Lower lobe of right lung (tissue), 2 donors: Measurements from ENCODE around the gene AP3S1. TPM values are rescaled to one million over a fixed set of nuclear protein-coding genes. Genes with fewer than 3 reads are reported as not detected.
A peak's percentile ranks its signal among the peaks of the same experiment; 100 is the strongest.

ENCODE experiments used
- ATAC-seq, 2 donors: fragments of 200-7000 bp; cut with Tn5 transposase; one replicate each; pipeline ENCODE4 v1.9.1; 2020 to 2022; ENCODE audit warnings: mild to moderate bottlenecking in 2 of 2, moderate library complexity in 2 of 2
- DNase-seq: peaks from one replicate; pipeline ENCODE4 v3.0.0-alpha.2; 2020
- H3K27ac ChIP-seq: fragments of 200-600 bp; one replicate; pipeline ENCODE4 v1.8.0; 2022
- H3K27me3 ChIP-seq: fragments of 200-600 bp; one replicate; pipeline ENCODE4 v1.8.0; 2022; ENCODE audit warnings: low read depth
- H3K36me3 ChIP-seq: fragments of 200-600 bp; one replicate; pipeline ENCODE4 v1.8.0; 2022; ENCODE audit warnings: mild to moderate bottlenecking
- H3K4me1 ChIP-seq: fragments of 200-600 bp; one replicate; pipeline ENCODE4 v1.8.0; 2022
- H3K4me3 ChIP-seq: fragments of 200-600 bp; one replicate; pipeline ENCODE4 v1.8.0; 2022; ENCODE audit warnings: mild to moderate bottlenecking
- H3K9me3 ChIP-seq: fragments of 200-600 bp; one replicate; pipeline ENCODE4 v1.8.0; 2022
- intact Hi-C: fragments of 100-400 bp; cut with DNase I; formaldehyde crosslinking; loops from one replicate; pipeline ENCODE4 v1.11.0; 2022
- long read RNA-seq: library from polyadenylated mRNA; unstranded; transcript quantifications from one replicate; pipeline ENCODE4 v2.0.0, GENCODE V29; 2021
- total RNA-seq: library from RNA; stranded (reverse); fragmentation: NEBNext Ultra II Directional; extraction: Animal tissue kit (Norgen Biotek cat#: 25700); gene quantifications from one replicate; pipeline ENCODE4 v1.2.1, GENCODE V29; 2021
- TF ChIP-seq, protein P1 (sequence below): fragments of 200-600 bp; IDR thresholded peaks from one replicate; pipeline ENCODE4 v1.8.0; 2022; ENCODE audit warnings: antibody characterized with exemption, mild to moderate bottlenecking
- donor health status: DM: no; HTN: yes; CAD: no; lungs with severe emphysema.

Gene AP3S1
- 69.4 TPM for total RNA-seq
- long read RNA-seq, transcript AP3S1-201 (6 exons, 1,730 nt): major isoform, 89 of 104 reads
- long read RNA-seq, partial matches to known transcripts: 2 of 104 reads
- long read RNA-seq, other reads (novel, unspliced or antisense): 13 of 104 reads

DNA sequence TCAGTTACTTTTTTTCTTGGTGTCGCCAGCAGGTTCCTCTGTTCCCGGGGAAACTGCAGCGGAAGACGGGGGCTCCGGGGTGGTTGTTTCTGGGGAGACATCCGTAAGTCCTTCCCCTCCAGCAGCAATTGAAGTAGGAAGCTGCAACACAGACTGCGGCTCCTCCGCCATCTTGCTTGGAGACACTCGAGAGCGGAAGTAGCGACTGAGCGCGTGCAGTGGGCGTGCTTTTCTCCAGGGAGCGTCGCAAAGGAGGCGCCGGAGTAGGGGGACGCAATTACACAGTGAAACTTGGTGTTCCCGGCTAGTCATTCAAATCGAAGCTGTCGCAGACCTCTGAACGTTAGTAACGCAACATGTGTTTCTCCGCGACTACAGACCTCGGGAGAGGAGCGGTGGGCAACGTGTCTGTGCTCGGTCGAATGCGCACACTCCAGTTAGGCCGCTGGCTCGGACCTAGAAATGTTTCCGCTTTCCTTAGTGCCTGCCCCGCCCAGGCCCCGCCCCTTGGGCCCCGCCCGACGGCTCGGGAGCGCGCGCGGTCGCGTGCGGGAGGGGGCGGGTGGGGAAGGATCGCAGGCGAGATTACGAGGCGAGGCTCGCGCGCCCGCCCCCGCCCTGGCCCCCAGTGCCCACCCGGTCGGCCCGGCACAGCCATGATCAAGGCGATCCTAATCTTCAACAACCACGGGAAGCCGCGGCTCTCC lies at the start of gene AP3S1, which contains the start of gene ATG12:
AP3S1 (plus strand) TSS at position 554 of the 707 bp plus-strand sequence; CDS start at position 657, 103 bp downstream.
ATG12 (minus strand) TSS at position 184 of the 707 bp plus-strand sequence; CDS start at position 171, 13 bp downstream.
- intact Hi-C loops: no loop called here
- ATAC-seq: peak; percentile 98
- peaks cover 66% of the 10 kb centered on the region for H3K4me1 ChIP-seq

DNA sequence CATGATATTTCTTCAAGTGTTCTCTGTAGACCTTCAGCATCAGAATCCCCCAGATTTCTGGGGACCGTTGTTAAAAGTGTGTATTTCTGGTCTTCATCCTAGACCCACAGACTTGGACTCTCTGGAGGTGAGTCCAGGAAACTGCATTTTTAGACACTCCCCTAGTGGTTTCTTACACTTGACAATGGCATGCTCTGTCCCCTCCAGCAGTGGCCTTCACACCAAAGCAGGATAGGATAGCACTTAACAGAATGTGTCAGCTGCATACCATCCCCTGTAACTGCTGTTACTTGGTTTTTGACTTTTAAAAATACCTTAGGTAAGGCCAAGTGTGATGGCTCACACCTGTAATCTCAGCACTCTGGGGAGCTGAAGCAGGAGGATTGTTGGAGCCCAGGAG lies 46.0 kb upstream of the AP3S1 start:
- intact Hi-C loops: no loop called here
- Histone ChIP-seq H3K4me1 (no peaks in the 10 kb centered on the region), H3K4me3 (no peak overlapping the region), H3K27me3 (no peaks in the 10 kb centered on the region), H3K27ac (no peak overlapping the region), H3K9me3 (no peaks in the 10 kb centered on the region), H3K36me3 (no peaks in the 10 kb centered on the region)
- DNase-seq (no peak), ATAC-seq (no peak)
- TF ChIP-seq, protein P1, sequence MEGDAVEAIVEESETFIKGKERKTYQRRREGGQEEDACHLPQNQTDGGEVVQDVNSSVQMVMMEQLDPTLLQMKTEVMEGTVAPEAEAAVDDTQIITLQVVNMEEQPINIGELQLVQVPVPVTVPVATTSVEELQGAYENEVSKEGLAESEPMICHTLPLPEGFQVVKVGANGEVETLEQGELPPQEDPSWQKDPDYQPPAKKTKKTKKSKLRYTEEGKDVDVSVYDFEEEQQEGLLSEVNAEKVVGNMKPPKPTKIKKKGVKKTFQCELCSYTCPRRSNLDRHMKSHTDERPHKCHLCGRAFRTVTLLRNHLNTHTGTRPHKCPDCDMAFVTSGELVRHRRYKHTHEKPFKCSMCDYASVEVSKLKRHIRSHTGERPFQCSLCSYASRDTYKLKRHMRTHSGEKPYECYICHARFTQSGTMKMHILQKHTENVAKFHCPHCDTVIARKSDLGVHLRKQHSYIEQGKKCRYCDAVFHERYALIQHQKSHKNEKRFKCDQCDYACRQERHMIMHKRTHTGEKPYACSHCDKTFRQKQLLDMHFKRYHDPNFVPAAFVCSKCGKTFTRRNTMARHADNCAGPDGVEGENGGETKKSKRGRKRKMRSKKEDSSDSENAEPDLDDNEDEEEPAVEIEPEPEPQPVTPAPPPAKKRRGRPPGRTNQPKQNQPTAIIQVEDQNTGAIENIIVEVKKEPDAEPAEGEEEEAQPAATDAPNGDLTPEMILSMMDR: no peak

More for the DNA sequence above, at the start of gene AP3S1, which contains the start of gene ATG12:
- TF ChIP-seq, protein P1: no peak
- Histone ChIP-seq H3K9me3 (no peaks in the 10 kb centered on the region), H3K27ac (peak within 1 kb of the TSS; percentile 91), H3K4me3 (peak within 1 kb of the TSS; percentile 84), H3K27me3 (no peaks in the 10 kb centered on the region), H3K36me3 (peaks cover 21% of the 10 kb centered on the region)
- DNase-seq: peak; percentile 95

DNA sequence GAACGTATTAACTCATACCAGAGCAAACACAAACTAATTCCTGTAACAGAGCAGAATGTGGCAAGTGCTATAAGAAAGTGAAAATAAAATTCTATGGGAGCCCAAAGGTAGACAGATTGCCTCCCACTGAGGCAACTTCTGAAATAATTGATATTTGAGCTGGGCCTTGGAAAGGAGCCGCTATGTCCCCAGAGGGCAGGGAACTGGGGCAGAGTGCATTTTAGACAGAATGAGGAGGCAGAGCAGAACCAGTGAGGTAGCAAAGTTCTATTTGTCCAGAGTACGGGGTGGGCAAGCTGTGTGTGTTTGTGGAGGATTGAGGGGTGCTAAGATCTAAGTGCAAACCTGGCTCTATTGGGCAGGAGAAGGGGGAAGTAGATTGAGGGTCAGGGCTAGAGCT lies 45.1 kb upstream of the AP3S1 start:
- Histone ChIP-seq H3K36me3 (no peaks in the 10 kb centered on the region), H3K4me1 (no peaks in the 10 kb centered on the region), H3K9me3 (no peaks in the 10 kb centered on the region), H3K27ac (no peak overlapping the region), H3K4me3 (no peak overlapping the region), H3K27me3 (no peaks in the 10 kb centered on the region)
- intact Hi-C loops: no loop called here
- ATAC-seq: no peak
- no peak for DNase-seq
- TF ChIP-seq, protein P1: no peak

DNA sequence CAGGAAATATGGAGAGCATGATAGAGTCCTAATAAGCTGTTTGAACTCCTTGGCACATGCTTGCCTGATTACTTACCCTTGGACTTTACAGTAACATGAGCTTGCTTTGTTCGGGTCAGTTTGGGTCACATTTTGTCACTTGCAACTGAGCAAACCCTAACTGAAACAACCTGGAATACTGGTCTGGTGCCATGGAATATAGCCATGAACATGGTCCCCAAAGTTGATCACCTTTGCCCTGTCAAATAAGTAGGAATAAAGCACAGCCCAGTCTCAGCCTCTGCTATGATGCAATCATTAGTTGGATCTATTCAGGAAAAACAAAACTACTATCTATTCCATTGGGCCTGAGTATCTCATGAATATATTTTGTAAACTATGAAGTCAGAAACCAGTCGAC lies 43.5 kb upstream of the AP3S1 start:
- TF ChIP-seq, protein P1: no peak
- no peaks in the 10 kb centered on the region for H3K36me3 ChIP-seq
- intact Hi-C loops: no loop called here
- no peaks in the 10 kb centered on the region for H3K9me3 ChIP-seq
- no peak overlapping the region for H3K27ac ChIP-seq
- no peak overlapping the region for H3K4me3 ChIP-seq
- no peaks in the 10 kb centered on the region for H3K27me3 ChIP-seq
- DNase-seq: no peak
- peak in 1 of 2 donors; percentile 18 for ATAC-seq
- H3K4me1 ChIP-seq: no peaks in the 10 kb centered on the region

DNA sequence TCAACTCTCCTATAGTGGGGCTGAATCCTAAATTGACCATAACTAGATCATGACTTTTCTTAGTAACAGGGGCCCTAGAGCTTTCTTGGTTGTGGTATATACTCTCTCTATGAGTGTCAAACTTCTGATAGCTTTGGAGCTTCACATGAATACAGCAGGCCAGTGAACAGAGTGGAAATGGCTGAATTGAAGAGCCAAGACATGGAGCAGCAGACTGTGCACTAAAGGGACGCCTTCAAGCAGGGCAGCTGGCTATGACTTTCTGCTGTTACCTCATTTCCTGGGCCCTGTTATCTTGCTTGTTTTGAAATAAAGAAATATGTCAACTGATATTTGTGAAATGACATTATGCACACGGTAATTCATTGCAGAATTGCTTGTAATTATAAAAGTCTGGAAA lies 41.6 kb upstream of the AP3S1 start:
- H3K4me3 ChIP-seq: no peak overlapping the region
- intact Hi-C loops: no loop called here
- no peak overlapping the region for H3K27ac ChIP-seq
- DNase-seq (no peak), ATAC-seq (no peak)
- TF ChIP-seq, protein P1: no peak
- H3K4me1 ChIP-seq: no peaks in the 10 kb centered on the region
- no peaks in the 10 kb centered on the region for H3K27me3 ChIP-seq
- H3K36me3 ChIP-seq: no peaks in the 10 kb centered on the region
- no peaks in the 10 kb centered on the region for H3K9me3 ChIP-seq
